ENCODE measurements around the gene BIRC7. TPM values are rescaled to one million over a fixed set of nuclear protein-coding genes. Genes with fewer than 3 reads are reported as not detected.
"Not testable (repeated sequence)": the region's sequence is repeated elsewhere in the genome, so short reads cannot be mapped to it uniquely, and the experiment has no call there.

The BIRC7 gene
- total RNA-seq, 2 experiments from 2014 or later: 0.42 TPM; not detected in 1

- H3K9me2 ChIP-seq (ENCODE audit: insufficient read depth, low read length); H3K36me3 ChIP-seq (ENCODE audit: insufficient read depth, low read length); H4K20me1 ChIP-seq (ENCODE audit: insufficient read depth, low read length); H2AFZ ChIP-seq (ENCODE audit: low read length); H3K4me2 ChIP-seq (ENCODE audit: low read length); H3K27ac ChIP-seq (ENCODE audit: low read depth, low read length, poor library complexity, severe bottlenecking); H3K79me2 ChIP-seq (ENCODE audit: insufficient read depth, low read depth, low read length); DNase-seq (ENCODE audit: low spot score); H3K4me1 ChIP-seq (ENCODE audit: insufficient read depth, low read length, poor library complexity, severe bottlenecking); CTCF ChIA-PET (ENCODE audit: unreplicated experiment); H3K9me3 ChIP-seq (ENCODE audit: low read length); BruUV-seq (replicated peaks); POLR2A ChIA-PET; H3K4me3 ChIP-seq (ENCODE audit: low read depth, low read length, poor library complexity, severe bottlenecking): not testable (repeated sequence)
- intact Hi-C loops (cut with micrococcal nuclease; ENCODE audit: unreplicated experiment): loop anchor here (2.0 kb wide), 1 partner anchor 29 kb away; no protein-coding TSS in a partner anchor
- TF ChIP-seq, protein P1, sequence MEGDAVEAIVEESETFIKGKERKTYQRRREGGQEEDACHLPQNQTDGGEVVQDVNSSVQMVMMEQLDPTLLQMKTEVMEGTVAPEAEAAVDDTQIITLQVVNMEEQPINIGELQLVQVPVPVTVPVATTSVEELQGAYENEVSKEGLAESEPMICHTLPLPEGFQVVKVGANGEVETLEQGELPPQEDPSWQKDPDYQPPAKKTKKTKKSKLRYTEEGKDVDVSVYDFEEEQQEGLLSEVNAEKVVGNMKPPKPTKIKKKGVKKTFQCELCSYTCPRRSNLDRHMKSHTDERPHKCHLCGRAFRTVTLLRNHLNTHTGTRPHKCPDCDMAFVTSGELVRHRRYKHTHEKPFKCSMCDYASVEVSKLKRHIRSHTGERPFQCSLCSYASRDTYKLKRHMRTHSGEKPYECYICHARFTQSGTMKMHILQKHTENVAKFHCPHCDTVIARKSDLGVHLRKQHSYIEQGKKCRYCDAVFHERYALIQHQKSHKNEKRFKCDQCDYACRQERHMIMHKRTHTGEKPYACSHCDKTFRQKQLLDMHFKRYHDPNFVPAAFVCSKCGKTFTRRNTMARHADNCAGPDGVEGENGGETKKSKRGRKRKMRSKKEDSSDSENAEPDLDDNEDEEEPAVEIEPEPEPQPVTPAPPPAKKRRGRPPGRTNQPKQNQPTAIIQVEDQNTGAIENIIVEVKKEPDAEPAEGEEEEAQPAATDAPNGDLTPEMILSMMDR (conservative IDR thresholded peaks at IDR 0.05; ENCODE audit: low read length): peak; percentile 39; the same call in 1 of the 2 replicates
These were observed 15.6 kb downstream of the BIRC7 start for GRCh38 chr20:63251350-63251749.

GRCh38 chr20:63252284-63252711 lies 16.6 kb downstream of the BIRC7 start:
- intact Hi-C loops (cut with micrococcal nuclease; ENCODE audit: unreplicated experiment): no loop called here
- Histone ChIP-seq H3K9me2 (ENCODE audit: insufficient read depth, low read length) (no peaks in the 10 kb centered on the region), H3K4me2 (ENCODE audit: low read length) (no peak overlapping the region), H3K27ac (ENCODE audit: low read depth, low read length, poor library complexity, severe bottlenecking) (no peak overlapping the region), H3K4me3 (ENCODE audit: low read depth, low read length, poor library complexity, severe bottlenecking) (no peak overlapping the region), H3K9me3 (ENCODE audit: low read length) (no peaks in the 10 kb centered on the region), H3K4me1 (ENCODE audit: insufficient read depth, low read length, poor library complexity, severe bottlenecking) (no peaks in the 10 kb centered on the region), H2AFZ (ENCODE audit: low read length) (no peak overlapping the region), H3K79me2 (ENCODE audit: insufficient read depth, low read depth, low read length) (no peaks in the 10 kb centered on the region), H3K36me3 (ENCODE audit: insufficient read depth, low read length) (no peaks in the 10 kb centered on the region), H4K20me1 (ENCODE audit: insufficient read depth, low read length) (no peaks in the 10 kb centered on the region)
- no peak for TF ChIP-seq EZH2phosphoT487 (IDR thresholded peaks at IDR 0.05; ENCODE audit: borderline replicate concordance, low read depth, low read length)
- TF ChIP-seq, protein P1 (conservative IDR thresholded peaks at IDR 0.05; ENCODE audit: low read length): no peak
- POLR2A ChIA-PET: no interaction called here
- no peak for DNase-seq (ENCODE audit: low spot score)
- BruUV-seq (replicated peaks): no TSS peak
- CTCF ChIA-PET (ENCODE audit: unreplicated experiment): interaction anchor here (0.6 kb wide), 1 partner anchor 14 kb away, joined by 4 read pairs; no protein-coding TSS in a partner anchor

GRCh38 chr20:63253065-63253437 lies 17.3 kb downstream of the BIRC7 start:
- no peaks in the 10 kb centered on the region for H4K20me1 ChIP-seq (ENCODE audit: insufficient read depth, low read length)
- H3K9me2 ChIP-seq (ENCODE audit: insufficient read depth, low read length): no peaks in the 10 kb centered on the region
- H3K79me2 ChIP-seq (ENCODE audit: insufficient read depth, low read depth, low read length): no peaks in the 10 kb centered on the region
- no peak overlapping the region for H3K4me3 ChIP-seq (ENCODE audit: low read depth, low read length, poor library complexity, severe bottlenecking)
- no peak overlapping the region for H3K4me2 ChIP-seq (ENCODE audit: low read length)
- CTCF ChIA-PET (ENCODE audit: unreplicated experiment): no interaction called here
- no peak overlapping the region for H2AFZ ChIP-seq (ENCODE audit: low read length)
- no peak overlapping the region for H3K27ac ChIP-seq (ENCODE audit: low read depth, low read length, poor library complexity, severe bottlenecking)
- intact Hi-C loops (cut with micrococcal nuclease; ENCODE audit: unreplicated experiment): no loop called here
- no peak for DNase-seq (ENCODE audit: low spot score)
- TF ChIP-seq, protein P1 (conservative IDR thresholded peaks at IDR 0.05; ENCODE audit: low read length): no peak
- TF ChIP-seq EZH2phosphoT487 (IDR thresholded peaks at IDR 0.05; ENCODE audit: borderline replicate concordance, low read depth, low read length): no peak
- H3K9me3 ChIP-seq (ENCODE audit: low read length): no peaks in the 10 kb centered on the region
- no TSS peak for BruUV-seq (replicated peaks)
- H3K4me1 ChIP-seq (ENCODE audit: insufficient read depth, low read length, poor library complexity, severe bottlenecking): no peaks in the 10 kb centered on the region
- no peaks in the 10 kb centered on the region for H3K36me3 ChIP-seq (ENCODE audit: insufficient read depth, low read length)
- POLR2A ChIA-PET: no interaction called here

Data from OCI-LY7 (cell line).